K562 (cell line): ENCODE data around the gene FAM83E. TPM values are rescaled to one million over a fixed set of nuclear protein-coding genes. Genes with fewer than 3 reads are reported as not detected.

ENCODE experiments used
- ADNP ChIP-seq: fragments of 200-800 bp; sonication (Bioruptor generic); IDR thresholded peaks from 2 replicates; pipeline ENCODE4 v1.6.1; 2016; ENCODE audit warnings: missing genetic modification characterization, missing compliant biosample characterization
- ATF1 ChIP-seq, 2 experiments: fragments of 450-650 bp in 1 of 2; IDR thresholded peaks; 2 replicates each; pipeline ENCODE4 v1.6.1; 2016; ENCODE audit warnings: missing compliant biosample characterization in 1 of 2, missing genetic modification characterization in 1 of 2
- CBX2 ChIP-seq: fragments of 200-600 bp; sonication (generic); IDR thresholded peaks from one replicate; pipeline ENCODE4 v1.6.1; 2012; ENCODE audit warnings: mild to moderate bottlenecking, low read length, inconsistent platforms; ENCODE audit not compliant: insufficient read depth, poor library complexity, severe bottlenecking
- CTBP1 ChIP-seq: fragments of 450-650 bp; IDR thresholded peaks from 2 replicates; pipeline ENCODE4 v1.6.1; 2016; ENCODE audit warnings: borderline replicate concordance
- EP400 ChIP-seq: fragments of 450-650 bp; IDR thresholded peaks from 2 replicates; pipeline ENCODE4 v1.6.1; 2017; ENCODE audit warnings: antibody characterized with exemption, mild to moderate bottlenecking, moderate library complexity
- HMG20B ChIP-seq: fragments of 250-450 bp; sonication (Bioruptor Pico); IDR thresholded peaks from 2 replicates; pipeline ENCODE4 v1.5.0; 2021; ENCODE audit warnings: mild to moderate bottlenecking
- KAT2B ChIP-seq: IDR thresholded peaks from one replicate; pipeline ENCODE4 v1.6.1; 2012; ENCODE audit warnings: low read depth, mild to moderate bottlenecking, control low read depth, inconsistent platforms, low read length, moderate library complexity
- KLF10 ChIP-seq: fragments of 250-450 bp; sonication (Bioruptor Pico); IDR thresholded peaks from 2 replicates; pipeline ENCODE4 v1.6.1; 2021; ENCODE audit warnings: matching md5 sums
- MCM2 ChIP-seq: fragments of 450-650 bp; IDR thresholded peaks from 2 replicates; pipeline ENCODE4 v1.6.1; 2017; ENCODE audit warnings: low read depth, mild to moderate bottlenecking
- NBN ChIP-seq: fragments of 450-650 bp; IDR thresholded peaks from 2 replicates; pipeline ENCODE4 v1.6.1; 2016; ENCODE audit warnings: low read depth, mild to moderate bottlenecking
- NCOR1 ChIP-seq: fragments of 450-650 bp; IDR thresholded peaks from 2 replicates; pipeline ENCODE4 v1.6.1; 2016; ENCODE audit warnings: mild to moderate bottlenecking, moderate library complexity
- NEUROD1 ChIP-seq: fragments of 150-350 bp; IDR thresholded peaks from 2 replicates; pipeline ENCODE4 v1.6.1; 2014; ENCODE audit warnings: borderline replicate concordance, low read length, low read depth; ENCODE audit not compliant: partially characterized antibody
- RBBP5 ChIP-seq: fragments of 200-600 bp; sonication (generic); IDR thresholded peaks from 2 replicates; pipeline ENCODE4 v1.6.1; 2012; ENCODE audit warnings: borderline replicate concordance, mild to moderate bottlenecking, low read length, control low read depth, inconsistent platforms; ENCODE audit not compliant: insufficient read depth, poor library complexity, severe bottlenecking
- RBM25 ChIP-seq: fragments of 200-400 bp; formaldehyde crosslinking; IDR thresholded peaks from 2 replicates; pipeline ENCODE4 v1.6.1; 2018; ENCODE audit warnings: low read length, low read depth, moderate library complexity; ENCODE audit not compliant: severe bottlenecking
- RFX1 ChIP-seq: fragments of 450-650 bp; IDR thresholded peaks from 2 replicates; pipeline ENCODE4 v1.6.1; 2016; ENCODE audit warnings: mild to moderate bottlenecking, moderate library complexity
- SPI1 ChIP-seq: IDR thresholded peaks from 2 replicates; pipeline ENCODE4 v1.6.1; 2011; ENCODE audit warnings: low read depth, low read length, control low read depth, borderline replicate concordance
- TCF3 ChIP-seq: sonication (generic); formaldehyde crosslinking; IDR thresholded peaks from 2 replicates; pipeline ENCODE4 v1.4.0; 2020; ENCODE audit warnings: mild to moderate bottlenecking, missing genetic modification reagents
- ZNF197 ChIP-seq: fragments of 200-800 bp; sonication (Bioruptor generic); IDR thresholded peaks from 2 replicates; pipeline ENCODE4 v1.6.1; 2016; ENCODE audit warnings: low read depth, missing genetic modification characterization, missing compliant biosample characterization
- ZNF212 ChIP-seq: fragments of 450-650 bp; formaldehyde crosslinking; IDR thresholded peaks from 2 replicates; pipeline ENCODE4 v1.4.0; 2020; ENCODE audit warnings: mild to moderate bottlenecking
- ZNF217 ChIP-seq: sonication (generic); formaldehyde crosslinking; IDR thresholded peaks from 2 replicates; pipeline ENCODE4 v1.8.0; 2022; ENCODE audit warnings: mild to moderate bottlenecking, missing genetic modification reagents
- ZNF644 ChIP-seq: fragments of 200-800 bp; sonication (Bioruptor generic); IDR thresholded peaks from 2 replicates; pipeline ENCODE4 v1.6.1; 2016; ENCODE audit warnings: low read depth, missing genetic modification characterization, missing compliant biosample characterization
- polyA plus RNA-seq, 8 experiments: library from polyadenylated mRNA; depleted of rRNA in 4 of 8; stranded (reverse) in 5 of 8; unstranded in 3 of 8; fragments of >200 nt; fragmentation: Nextera tagmentation in 2 of 8; fragmentation: Illumina TruSeq in 1 of 8; extraction: Ambion mirVana in 2 of 8; extraction: Trizol in 1 of 8; gene quantifications; 2 replicates each; pipeline versions ENCODE4 v1.2.1 to v1.2.3, GENCODE V29; 2011 to 2014; ENCODE audit warnings: inconsistent platforms in 1 of 8, missing spikeins in 1 of 8
- total RNA-seq, 7 experiments: library from RNA; depleted of rRNA in 6 of 7; stranded (reverse); fragments of >200 nt in 6 of 7; fragmentation: Illumina TruSeq in 2 of 7; extraction: Trizol in 2 of 7; gene quantifications; 2 replicates each; pipeline versions ENCODE4 v1.2.1 to v1.2.3, GENCODE V29; 2011 to 2021; ENCODE audit warnings: low replicate concordance in 1 of 7
- TF ChIP-seq, protein P1 (sequence below): sonication (generic); formaldehyde crosslinking; IDR thresholded peaks from 2 replicates; pipeline ENCODE4 v1.9.0; 2022; ENCODE audit warnings: mild to moderate bottlenecking, missing genetic modification reagents
- TF ChIP-seq, protein P2 (sequence below): fragments of 450-650 bp; IDR thresholded peaks from one replicate; pipeline ENCODE4 v1.6.1; 2018; ENCODE audit warnings: mild to moderate bottlenecking, moderate library complexity; ENCODE audit not compliant: partially characterized antibody
- TF ChIP-seq, protein P3 (sequence below): fragments of 250-450 bp; sonication (Bioruptor Pico); IDR thresholded peaks from 2 replicates; pipeline ENCODE4 v1.8.0; 2021; ENCODE audit warnings: mild to moderate bottlenecking, moderate library complexity

Gene FAM83E
- total and polyA plus RNA-seq, 9 of the 15 experiments (the other 6 are each of a cell fraction or from before 2014, with no cell fraction given) = 0.15 to 0.87 (median 0.29) TPM; not detected in 4

DNA sequence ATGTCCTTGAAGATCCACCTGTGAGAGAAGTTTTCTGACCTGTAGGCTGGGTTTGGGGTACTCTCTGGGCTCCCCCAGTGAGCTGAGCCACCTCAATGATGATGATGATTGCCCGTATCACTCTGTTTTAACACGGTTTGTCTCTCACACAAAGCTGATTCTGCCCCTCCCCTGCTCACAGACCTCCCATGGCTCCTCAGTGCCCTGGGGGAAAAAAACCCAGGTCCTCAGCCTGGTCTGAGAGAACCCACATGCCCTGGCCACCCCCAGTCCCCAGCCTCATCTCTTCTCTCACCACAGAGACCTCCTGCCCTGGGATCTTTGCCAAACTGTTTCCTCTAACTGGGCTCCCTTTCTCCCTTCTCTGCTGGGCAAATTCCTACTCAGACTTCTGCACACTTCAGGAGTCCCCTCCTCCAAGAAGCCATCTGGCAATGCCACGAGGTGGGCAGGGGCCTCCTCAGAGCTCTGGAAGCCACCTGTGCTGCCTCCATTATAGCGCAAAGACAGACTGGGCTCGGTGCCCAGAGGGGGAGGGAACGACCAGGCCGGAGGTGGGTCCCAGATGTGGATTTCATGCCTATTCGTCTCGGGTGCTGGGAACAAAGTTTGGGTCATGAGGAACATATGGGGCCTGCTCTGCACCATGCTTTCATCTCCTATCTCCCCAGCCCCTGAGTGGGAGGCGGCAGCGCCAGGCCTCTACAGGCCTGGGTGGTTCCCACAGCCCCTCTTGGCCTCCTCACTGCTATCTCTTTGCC, 39.6 kb upstream of the FAM83E start (continued):
- peak; percentile 37 for TF ChIP-seq RBBP5
- TF ChIP-seq ATF1 (CRISPR knock-in tag; IDR thresholded peaks at IDR 0.05) = no peak
- TF ChIP-seq ATF1 (tag; IDR thresholded peaks at IDR 0.05) = no peak
- TF ChIP-seq SPI1 = no peak
- no peak for TF ChIP-seq KAT2B
- TF ChIP-seq EP400 = peak; percentile 16; the same call in 1 of the 2 replicates
- TF ChIP-seq RFX1 = no peak
- no peak for TF ChIP-seq ZNF197 (CRISPR knock-in tag)
- no peak for TF ChIP-seq ZNF644 (tag)
- TF ChIP-seq MCM2 = no peak
- TF ChIP-seq CTBP1 = peak; percentile 18; the same call in 1 of the 2 replicates
- TF ChIP-seq, protein P1, sequence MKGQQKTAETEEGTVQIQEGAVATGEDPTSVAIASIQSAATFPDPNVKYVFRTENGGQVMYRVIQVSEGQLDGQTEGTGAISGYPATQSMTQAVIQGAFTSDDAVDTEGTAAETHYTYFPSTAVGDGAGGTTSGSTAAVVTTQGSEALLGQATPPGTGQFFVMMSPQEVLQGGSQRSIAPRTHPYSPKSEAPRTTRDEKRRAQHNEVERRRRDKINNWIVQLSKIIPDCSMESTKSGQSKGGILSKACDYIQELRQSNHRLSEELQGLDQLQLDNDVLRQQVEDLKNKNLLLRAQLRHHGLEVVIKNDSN (CRISPR knock-in tag) = no peak
- TF ChIP-seq ADNP (tag) = no peak
- TF ChIP-seq ZNF212 (CRISPR knock-in tag) = no peak
- TF ChIP-seq NEUROD1 = no peak
- TF ChIP-seq, protein P2, sequence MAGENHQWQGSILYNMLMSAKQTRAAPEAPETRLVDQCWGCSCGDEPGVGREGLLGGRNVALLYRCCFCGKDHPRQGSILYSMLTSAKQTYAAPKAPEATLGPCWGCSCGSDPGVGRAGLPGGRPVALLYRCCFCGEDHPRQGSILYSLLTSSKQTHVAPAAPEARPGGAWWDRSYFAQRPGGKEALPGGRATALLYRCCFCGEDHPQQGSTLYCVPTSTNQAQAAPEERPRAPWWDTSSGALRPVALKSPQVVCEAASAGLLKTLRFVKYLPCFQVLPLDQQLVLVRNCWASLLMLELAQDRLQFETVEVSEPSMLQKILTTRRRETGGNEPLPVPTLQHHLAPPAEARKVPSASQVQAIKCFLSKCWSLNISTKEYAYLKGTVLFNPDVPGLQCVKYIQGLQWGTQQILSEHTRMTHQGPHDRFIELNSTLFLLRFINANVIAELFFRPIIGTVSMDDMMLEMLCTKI = no peak
- no peak for TF ChIP-seq TCF3 (CRISPR knock-in tag)
- no peak for TF ChIP-seq CBX2
- no peak for TF ChIP-seq KLF10 (CRISPR knock-in tag)
- no peak for TF ChIP-seq NBN
- TF ChIP-seq NCOR1 = no peak
- no peak for TF ChIP-seq HMG20B (CRISPR knock-in tag)
- no peak for TF ChIP-seq ZNF217
- TF ChIP-seq RBM25 = peak; percentile 30
- TF ChIP-seq, protein P3, sequence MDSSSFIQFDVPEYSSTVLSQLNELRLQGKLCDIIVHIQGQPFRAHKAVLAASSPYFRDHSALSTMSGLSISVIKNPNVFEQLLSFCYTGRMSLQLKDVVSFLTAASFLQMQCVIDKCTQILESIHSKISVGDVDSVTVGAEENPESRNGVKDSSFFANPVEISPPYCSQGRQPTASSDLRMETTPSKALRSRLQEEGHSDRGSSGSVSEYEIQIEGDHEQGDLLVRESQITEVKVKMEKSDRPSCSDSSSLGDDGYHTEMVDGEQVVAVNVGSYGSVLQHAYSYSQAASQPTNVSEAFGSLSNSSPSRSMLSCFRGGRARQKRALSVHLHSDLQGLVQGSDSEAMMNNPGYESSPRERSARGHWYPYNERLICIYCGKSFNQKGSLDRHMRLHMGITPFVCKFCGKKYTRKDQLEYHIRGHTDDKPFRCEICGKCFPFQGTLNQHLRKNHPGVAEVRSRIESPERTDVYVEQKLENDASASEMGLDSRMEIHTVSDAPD (CRISPR knock-in tag) = no peak
